Ovary (tissue), 9 donors: ENCODE measurements around the gene ZNF587B. TPM values are rescaled to one million over a fixed set of nuclear protein-coding genes. Genes with fewer than 3 reads are reported as not detected.
"Not testable (repeated sequence)": the region's sequence is repeated elsewhere in the genome, so short reads cannot be mapped to it uniquely, and the experiment has no call there.

Experiments used
- DNase-seq, 5 donors: peaks; one replicate each; pipeline ENCODE4 v3.0.0-alpha.2; 2019 to 2020
- H3K27ac ChIP-seq, 2 donors: fragments of 200-600 bp; one replicate each; pipeline versions ENCODE4 v1.5.1 to v1.8.0; 2019 to 2022
- H3K27me3 ChIP-seq: fragments of 200-600 bp; one replicate; pipeline ENCODE4 v1.8.0; 2022
- H3K36me3 ChIP-seq: fragments of 200-600 bp; sonication (generic); one replicate; pipeline ENCODE4 v1.5.1; 2019
- H3K4me1 ChIP-seq: one replicate; pipeline ENCODE4 v1.8.1; 2013; ENCODE audit warnings: mild to moderate bottlenecking, moderate library complexity; ENCODE audit not compliant: insufficient read depth
- H3K4me3 ChIP-seq: fragments of 200-600 bp; sonication (generic); one replicate; pipeline ENCODE4 v1.5.1; 2017
- H3K9me3 ChIP-seq, 2 donors: fragments of 200-600 bp in 1 of 2; sonication (generic) in 1 of 2; one replicate each; pipeline versions ENCODE4 v1.5.1 to v1.8.1; 2013 to 2019; ENCODE audit warnings: mild to moderate bottlenecking in 1 of 2, moderate library complexity in 1 of 2
- EP300 ChIP-seq: sonication (generic); formaldehyde crosslinking; IDR thresholded peaks from one replicate; pipeline ENCODE4 v1.6.1; 2017; ENCODE audit warnings: antibody characterized with exemption
- POLR2A ChIP-seq: fragments of 450-650 bp; IDR thresholded peaks from one replicate; pipeline ENCODE4 v1.6.1; 2017; ENCODE audit warnings: antibody characterized with exemption, mild to moderate bottlenecking, moderate library complexity
- WGBS, 3 donors: extraction: QIAGEN DNeasy Blood & Tissue Kit in 1 of 3; methylation state at CpG; one replicate each; pipeline versions ENCODE4 v1.1.5 to v1.1.7; 2013 to 2017; 5-methylcytosine and 5-hydroxymethylcytosine counted together
- intact Hi-C, 4 donors: fragments of 100-400 bp; cut with DNase I; formaldehyde crosslinking; loops; one replicate each; pipeline versions ENCODE4 v1.11.0 to v1.15.1; 2022 to 2023
- polyA plus RNA-seq, 2 donors: library from polyadenylated mRNA; stranded (reverse); fragments of 200-250 nt in 1 of 2; fragments of 350-450 nt in 1 of 2; fragmentation: Illumina TruSeq in 1 of 2; extraction: RNeasy Lipid Tissue Mini Kit (QIAGEN cat#74804) in 1 of 2; gene quantifications; one replicate each; pipeline ENCODE4 v1.2.3, GENCODE V29; 2013 to 2014
- total RNA-seq, 7 donors: library from RNA; depleted of rRNA in 2 of 7; stranded (reverse); fragments of >200 nt in 2 of 7; fragmentation: NEBNext Ultra II Directional in 3 of 7; extraction: Animal tissue kit (Norgen Biotek cat#: 25700) in 3 of 7; gene quantifications; one replicate each; pipeline versions ENCODE4 v1.1.0 to v1.2.4, GENCODE V29; 2016 to 2023
- TF ChIP-seq, protein P1 (sequence below), 3 donors: fragments of 450-650 bp in 2 of 3; fragments of 200-600 bp in 1 of 3; IDR thresholded peaks; one replicate each; pipeline versions ENCODE4 v1.5.1 to v1.8.0; 2016 to 2022; ENCODE audit warnings: antibody characterized with exemption in 3 of 3, mild to moderate bottlenecking in 1 of 3
- donor health status: DM: no; HTN: no; CAD: no; lungs with moderate emphysema.
- donor health status: DM: no; HTN: no; CAD: no.
- donor health status: Bipolar disorder and iron deficiency.
- donor health status: DM: yes; HTN: yes; CAD: no.
- donor health status: DM: no; HTN: no; CAD: no.
- donor health status: DM: yes; HTN: yes; CAD: no.

The ZNF587B gene
- total and polyA plus RNA-seq, 9 donors, result 4.0 to 19.4 (median 10.5) TPM

DNA sequence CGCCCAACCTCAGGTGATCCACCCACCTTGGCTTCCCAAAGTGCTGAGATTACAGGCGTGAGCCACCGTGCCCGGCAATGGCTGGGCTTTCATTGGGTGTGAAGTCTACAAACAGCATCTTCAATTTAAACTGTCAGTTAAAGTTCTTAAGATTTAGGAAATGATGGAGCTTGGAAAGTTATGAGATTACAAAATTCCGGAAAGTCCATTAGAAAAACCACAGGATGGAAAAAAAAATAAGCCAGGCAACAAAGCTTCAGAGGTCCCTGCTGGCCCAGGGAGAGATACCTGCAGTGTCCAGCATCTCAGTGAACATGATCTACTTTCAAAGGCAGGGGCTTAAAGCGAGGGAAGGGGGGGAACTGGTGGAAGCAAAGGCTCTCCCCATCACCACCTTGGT is 4.6 kb upstream of the ZNF587B start:
- no peak for TF ChIP-seq EP300
- peaks cover 6% of the 10 kb centered on the region for H3K4me1 ChIP-seq
- no peak for DNase-seq
- H3K27me3 ChIP-seq, result no peaks in the 10 kb centered on the region
- H3K27ac ChIP-seq, result no peak overlapping the region
- 89 to 91% (median 89%) methylated on average over 6 of the region's 6 CpGs for WGBS, 3 donors
- no peaks in the 10 kb centered on the region for H3K9me3 ChIP-seq
- H3K36me3 ChIP-seq, result no peaks in the 10 kb centered on the region
- no peak overlapping the region for H3K4me3 ChIP-seq
- intact Hi-C loops, result no loop called here

DNA sequence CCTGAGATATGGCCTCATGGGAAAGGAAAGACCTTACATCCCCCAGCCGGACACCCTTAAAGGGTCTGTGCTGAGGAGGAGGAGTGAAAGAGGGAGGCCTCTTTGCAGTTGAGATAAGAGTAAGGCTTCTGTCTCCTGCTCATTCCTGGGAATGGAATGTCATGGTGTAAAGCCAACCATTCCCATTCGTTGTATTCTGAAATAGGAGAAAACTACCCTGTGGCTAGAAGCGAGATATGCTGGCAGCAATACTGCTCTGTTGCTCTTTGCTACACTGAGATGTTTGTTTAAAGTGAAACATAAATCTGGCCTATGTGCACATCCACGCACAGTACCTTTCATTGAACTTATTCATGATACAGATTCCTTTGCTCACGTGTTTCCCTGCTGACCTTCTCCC is 783 bp upstream of the ZNF587B start:
- WGBS, 3 donors, result 9 to 13% (median 11%) methylated on average over 5 of the region's 5 CpGs
- Histone ChIP-seq H3K9me3 (no peaks in the 10 kb centered on the region), H3K4me3 (no peak overlapping the region), H3K36me3 (no peaks in the 10 kb centered on the region), H3K27ac (no peak overlapping the region), H3K27me3 (no peaks in the 10 kb centered on the region), H3K4me1 (peaks cover 6% of the 10 kb centered on the region)
- intact Hi-C loops, result no loop called here
- DNase-seq, result no peak
- no peak for TF ChIP-seq POLR2A
- TF ChIP-seq, protein P1, sequence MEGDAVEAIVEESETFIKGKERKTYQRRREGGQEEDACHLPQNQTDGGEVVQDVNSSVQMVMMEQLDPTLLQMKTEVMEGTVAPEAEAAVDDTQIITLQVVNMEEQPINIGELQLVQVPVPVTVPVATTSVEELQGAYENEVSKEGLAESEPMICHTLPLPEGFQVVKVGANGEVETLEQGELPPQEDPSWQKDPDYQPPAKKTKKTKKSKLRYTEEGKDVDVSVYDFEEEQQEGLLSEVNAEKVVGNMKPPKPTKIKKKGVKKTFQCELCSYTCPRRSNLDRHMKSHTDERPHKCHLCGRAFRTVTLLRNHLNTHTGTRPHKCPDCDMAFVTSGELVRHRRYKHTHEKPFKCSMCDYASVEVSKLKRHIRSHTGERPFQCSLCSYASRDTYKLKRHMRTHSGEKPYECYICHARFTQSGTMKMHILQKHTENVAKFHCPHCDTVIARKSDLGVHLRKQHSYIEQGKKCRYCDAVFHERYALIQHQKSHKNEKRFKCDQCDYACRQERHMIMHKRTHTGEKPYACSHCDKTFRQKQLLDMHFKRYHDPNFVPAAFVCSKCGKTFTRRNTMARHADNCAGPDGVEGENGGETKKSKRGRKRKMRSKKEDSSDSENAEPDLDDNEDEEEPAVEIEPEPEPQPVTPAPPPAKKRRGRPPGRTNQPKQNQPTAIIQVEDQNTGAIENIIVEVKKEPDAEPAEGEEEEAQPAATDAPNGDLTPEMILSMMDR (IDR thresholded peaks at IDR 0.05), result no peak
- TF ChIP-seq EP300, result no peak

DNA sequence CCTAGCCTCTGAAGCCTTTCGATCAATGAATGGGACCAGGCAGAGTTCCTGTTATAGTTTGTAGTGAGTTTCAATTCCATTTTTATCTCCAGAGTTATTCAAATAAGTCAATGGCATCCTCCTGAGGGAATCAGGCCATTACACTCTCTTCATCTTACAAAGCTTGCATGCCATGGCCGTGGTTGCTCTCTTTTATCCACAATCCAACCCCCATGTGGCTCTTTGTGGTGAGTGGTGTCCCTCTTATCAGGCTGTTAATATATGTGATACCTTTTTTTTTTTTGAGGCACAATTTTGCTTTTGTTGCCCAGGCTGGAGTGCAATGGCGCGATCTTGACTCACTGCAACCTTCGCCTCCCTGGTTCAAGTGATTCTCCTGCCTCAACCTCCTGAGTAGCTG is 6.9 kb downstream of the ZNF587B start:
- 95 to 96% (median 96%) methylated on average over 5 of the region's 5 CpGs for WGBS, 3 donors
- DNase-seq, H3K4me1 ChIP-seq, H3K9me3 ChIP-seq, H3K27ac ChIP-seq, H3K27me3 ChIP-seq, H3K36me3 ChIP-seq, intact Hi-C loops, H3K4me3 ChIP-seq: not testable (repeated sequence)

DNA sequence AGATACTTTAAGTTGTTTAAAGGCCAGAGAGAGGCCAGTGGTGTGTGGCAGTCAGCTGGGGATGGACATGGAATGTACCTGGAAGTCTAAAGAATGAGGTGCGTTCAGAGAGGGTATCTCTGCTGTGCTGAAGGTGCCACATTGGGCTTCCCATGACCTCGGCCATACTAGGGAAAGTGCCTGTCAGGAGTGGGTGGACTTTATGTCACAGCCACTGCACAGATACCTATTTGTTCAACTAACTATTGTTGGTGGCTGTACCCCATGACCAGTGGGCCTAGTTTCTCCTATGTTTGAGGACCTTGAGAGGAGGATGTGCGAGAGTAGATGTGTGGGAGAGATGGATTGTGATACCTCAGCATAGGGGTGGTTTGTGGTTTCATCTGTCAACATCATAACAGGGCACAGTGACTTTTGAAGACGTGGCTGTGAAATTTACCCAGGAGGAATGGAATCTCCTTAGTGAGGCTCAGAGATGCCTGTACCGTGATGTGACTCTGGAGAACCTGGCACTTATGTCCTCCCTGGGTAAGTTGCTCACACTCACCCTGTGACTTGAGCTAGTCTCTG is 8.6 kb downstream of the ZNF587B start:
- H3K9me3 ChIP-seq, H3K4me1 ChIP-seq, intact Hi-C loops, H3K27me3 ChIP-seq, DNase-seq, H3K27ac ChIP-seq, H3K4me3 ChIP-seq, H3K36me3 ChIP-seq: not testable (repeated sequence)
- 89 to 98% (median 95%) methylated on average over 4 to 5 of the region's 5 CpGs for WGBS, 3 donors

DNA sequence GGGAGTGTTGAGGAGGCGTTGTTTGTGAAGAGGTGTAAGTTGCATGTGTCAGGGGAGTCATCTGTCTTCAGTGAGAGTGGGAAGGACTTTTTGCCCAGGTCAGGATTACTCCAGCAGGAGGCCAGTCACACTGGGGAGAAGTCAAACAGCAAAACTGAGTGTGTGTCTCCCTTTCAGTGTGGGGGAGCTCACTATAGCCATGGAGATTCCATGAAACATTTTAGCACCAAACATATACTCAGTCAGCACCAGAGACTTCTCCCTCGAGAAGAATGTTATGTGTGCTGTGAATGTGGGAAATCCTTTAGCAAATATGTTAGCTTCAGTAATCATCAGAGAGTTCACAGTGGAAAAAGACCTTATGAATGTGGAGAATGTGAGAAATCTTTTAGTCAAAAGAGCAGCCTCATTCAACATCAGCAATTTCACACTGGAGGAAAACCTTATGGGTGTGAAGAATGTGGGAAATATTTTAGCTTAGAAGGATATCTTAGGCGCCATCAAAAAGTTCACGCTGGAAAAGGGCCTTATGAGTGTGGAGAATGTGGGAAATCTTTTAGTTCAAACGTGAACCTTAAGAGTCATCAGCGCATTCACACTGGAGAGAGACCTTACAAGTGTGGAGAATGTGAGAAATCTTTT is 11.1 kb downstream of the ZNF587B start:
- Histone ChIP-seq H3K27me3 (no peaks in the 10 kb centered on the region), H3K36me3 (no peaks in the 10 kb centered on the region), H3K9me3 (no peaks in the 10 kb centered on the region), H3K4me1 (no peaks in the 10 kb centered on the region), H3K4me3 (no peak overlapping the region), H3K27ac (no peak overlapping the region)
- intact Hi-C loops, result no loop called here
- WGBS, 3 donors, result 71 to 86% (median 82%) methylated on average over 6 of the region's 6 CpGs
- TF ChIP-seq EP300 (no peak), POLR2A (no peak)
- TF ChIP-seq, protein P1 (IDR thresholded peaks at IDR 0.05), result no peak
- DNase-seq, result no peak

DNA sequence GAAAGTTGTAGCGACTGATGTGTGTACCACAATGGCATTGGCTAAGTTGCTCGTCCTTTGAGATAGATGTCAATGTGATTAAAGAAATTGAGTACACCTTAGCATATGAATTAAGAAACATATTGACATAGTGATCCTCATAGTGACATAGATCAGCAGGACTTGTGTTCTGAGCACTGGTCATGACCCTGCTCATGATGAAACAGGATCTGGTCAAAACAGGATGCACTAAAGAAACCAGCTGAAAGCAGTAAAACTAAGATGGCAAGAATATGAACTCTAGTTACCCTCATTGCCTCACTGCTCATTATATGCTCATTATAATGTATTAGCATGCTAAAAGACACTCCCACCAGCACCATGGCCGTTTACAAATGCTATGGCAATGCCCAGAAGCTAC is 17.1 kb downstream of the ZNF587B start:
- H3K4me3 ChIP-seq, DNase-seq, H3K36me3 ChIP-seq, H3K27ac ChIP-seq, H3K27me3 ChIP-seq, H3K9me3 ChIP-seq, intact Hi-C loops: not testable (repeated sequence)
- peaks cover 11% of the 10 kb centered on the region for H3K4me1 ChIP-seq
- 71 to 74% (median 72%) methylated on average over 3 of the region's 3 CpGs for WGBS, 3 donors

DNA sequence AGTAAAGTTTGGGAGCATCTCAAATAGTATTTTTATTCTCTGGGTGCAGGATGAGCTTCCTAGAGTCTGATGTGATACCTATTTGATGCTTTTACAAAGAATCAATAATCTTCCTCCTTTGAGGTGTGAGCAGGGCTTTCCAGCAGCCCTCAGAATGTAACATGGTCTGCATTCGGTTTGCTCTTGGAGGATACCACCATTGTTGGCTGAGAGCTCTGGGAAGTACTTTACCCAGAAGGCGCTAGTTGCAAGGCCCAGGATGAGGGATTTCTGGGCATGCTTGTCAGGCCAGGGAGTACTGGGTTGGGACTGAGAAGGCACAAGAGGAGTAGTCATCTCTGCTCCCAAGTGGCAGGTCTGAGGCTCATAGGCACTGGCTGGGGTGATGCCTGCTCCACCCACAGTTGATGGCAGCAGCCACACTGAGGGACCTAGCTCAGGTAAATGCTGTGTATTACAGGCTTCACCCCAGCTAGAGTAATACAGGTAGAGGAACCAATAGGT is 19.1 kb downstream of the ZNF587B start:
- intact Hi-C loops, H3K27ac ChIP-seq: not testable (repeated sequence)
- H3K9me3 ChIP-seq, result peaks cover 0 to 11% of the 10 kb centered on the region in 2 donors

DNA sequence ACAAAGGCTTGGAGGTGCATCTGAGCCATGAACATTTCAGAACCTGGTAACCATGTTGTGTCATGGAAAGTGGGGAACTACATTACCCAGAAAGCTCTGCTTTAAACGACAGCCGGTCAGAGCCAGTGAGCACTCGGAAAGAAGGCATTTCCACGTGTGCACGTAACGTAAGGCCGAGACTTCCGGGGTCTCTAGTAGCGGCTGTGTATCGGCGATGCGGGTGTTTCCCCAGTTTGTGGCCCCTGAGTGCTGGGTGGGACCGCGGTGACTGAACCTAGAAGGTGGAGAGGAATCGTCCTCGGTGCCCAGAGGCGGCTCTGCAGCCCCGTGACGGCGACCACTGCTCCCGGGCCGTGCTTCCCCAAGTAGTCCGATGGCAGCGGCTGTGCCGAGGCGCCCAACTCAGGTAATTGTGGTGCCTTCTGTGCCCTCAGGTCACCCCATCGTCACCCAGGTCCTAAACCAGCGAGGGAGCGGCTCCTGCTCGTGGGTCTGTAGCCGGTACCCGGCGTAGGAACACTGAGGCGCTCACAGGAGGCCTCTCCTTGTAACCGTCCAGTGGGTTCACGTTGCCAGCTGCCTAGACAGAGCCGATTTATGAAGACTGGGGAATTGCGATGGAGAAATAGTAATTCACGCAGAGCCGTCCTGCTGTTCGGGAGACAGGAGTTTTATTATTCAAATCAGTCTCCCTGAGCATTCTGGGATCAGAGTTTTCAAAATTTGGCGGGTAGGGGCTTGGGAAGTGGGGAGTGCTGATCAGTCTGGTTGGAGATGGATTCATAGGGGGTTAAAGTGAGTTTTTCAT is 19.8 kb downstream of the ZNF587B start, which contains the start of gene ZNF587:
Gene ZNF587 (plus strand): TSS at position 194 of the 808 bp plus-strand sequence. CDS start 180 bp downstream, at position 374.
- Histone ChIP-seq H3K4me3 (peak within 1 kb of the TSS; percentile 75), H3K4me1 (peaks cover 11% of the 10 kb centered on the region), H3K9me3 (peaks cover 0 to 11% of the 10 kb centered on the region in 2 donors)
- DNase-seq, result peak; percentile 50 to 66 (median 59)
- intact Hi-C loops, H3K27me3 ChIP-seq, H3K36me3 ChIP-seq, H3K27ac ChIP-seq: not testable (repeated sequence)
- 0 to 1% (median 1%) methylated on average over 42 of the region's 42 CpGs for WGBS, 3 donors

More for the DNA sequence above, 19.1 kb downstream of the ZNF587B start:
- not testable (repeated sequence) for H3K36me3 ChIP-seq, H3K27me3 ChIP-seq, DNase-seq
- WGBS, 3 donors, result 81 to 92% (median 90%) methylated on average over 2 of the region's 2 CpGs
- Histone ChIP-seq H3K4me1 (peaks cover 11% of the 10 kb centered on the region), H3K4me3 (peak overlapping the region; percentile 75)
